OCI-LY7 (cell line): Measurements from ENCODE around the gene SHC2. TPM values are rescaled to one million over a fixed set of nuclear protein-coding genes. Genes with fewer than 3 reads are reported as not detected.
"Not testable (repeated sequence)": the region's sequence is repeated elsewhere in the genome, so short reads cannot be mapped to it uniquely, and the experiment has no call there.

Experiments
- BruUV-seq: library from RNA; stranded (reverse); fragments of 400-500 nt; replicated peaks from 2 replicates; lab custom pipeline; 2021; lab: Mats Ljungman, UMichigan
- CTCF ChIA-PET: fragments of 300-600 bp; sonication (Branson Sonifier 250); formaldehyde crosslinking; loops from one replicate; lab custom pipeline; 2022; ENCODE audit warnings: antibody characterized with exemption; ENCODE audit not compliant: unreplicated experiment; lab: Charles Lee
- POLR2A ChIA-PET: fragments of 300-600 bp; sonication (Branson Sonifier 250); formaldehyde crosslinking; loops from one replicate; lab custom pipeline; 2022; ENCODE audit warnings: antibody characterized with exemption; lab: Charles Lee
- DNase-seq: peaks from one replicate; pipeline ENCODE4 v3.0.0-alpha.2; 2015; ENCODE audit warnings: low spot score
- H2AFZ ChIP-seq: fragments of 200-600 bp; sonication (generic), shearing (Covaris generic); 2 replicates; pipeline ENCODE4 v1.6.1; 2014; ENCODE audit warnings: mild to moderate bottlenecking, antibody characterized with exemption, low read length, moderate library complexity
- H3K27ac ChIP-seq: fragments of 200-600 bp; sonication (generic); 2 replicates; pipeline ENCODE4 v1.5.1; 2014; ENCODE audit warnings: mixed run types, low read depth, mild to moderate bottlenecking, moderate library complexity, low read length, inconsistent platforms; ENCODE audit not compliant: poor library complexity, severe bottlenecking
- H3K36me3 ChIP-seq: fragments of 200-600 bp; sonication (generic); 2 replicates; pipeline ENCODE4 v1.6.1; 2014; ENCODE audit warnings: mild to moderate bottlenecking, antibody characterized with exemption, low read length, moderate library complexity, mixed read lengths; ENCODE audit not compliant: insufficient read depth
- H3K4me1 ChIP-seq: fragments of 200-600 bp; sonication (generic); 2 replicates; pipeline ENCODE4 v1.5.1; 2014; ENCODE audit warnings: mild to moderate bottlenecking, low read length; ENCODE audit not compliant: insufficient read depth, poor library complexity, severe bottlenecking
- H3K4me2 ChIP-seq: fragments of 200-600 bp; sonication (generic); 2 replicates; pipeline ENCODE4 v1.6.1; 2014; ENCODE audit warnings: mild to moderate bottlenecking, low read length
- H3K4me3 ChIP-seq: fragments of 200-600 bp; sonication (generic); 2 replicates; pipeline ENCODE4 v1.5.1; 2014; ENCODE audit warnings: mild to moderate bottlenecking, low read depth, low read length; ENCODE audit not compliant: poor library complexity, severe bottlenecking
- H3K79me2 ChIP-seq: fragments of 200-600 bp; sonication (generic); 2 replicates; pipeline ENCODE4 v1.6.1; 2016; ENCODE audit warnings: low read depth, mild to moderate bottlenecking, low read length, moderate library complexity, mixed read lengths; ENCODE audit not compliant: insufficient read depth
- H3K9me2 ChIP-seq: fragments of 200-600 bp; sonication (generic); 2 replicates; pipeline ENCODE4 v1.6.1; 2016; ENCODE audit warnings: mild to moderate bottlenecking, low read length, mixed read lengths; ENCODE audit not compliant: insufficient read depth
- H3K9me3 ChIP-seq: fragments of 200-600 bp; sonication (generic); 2 replicates; pipeline ENCODE4 v1.6.1; 2014; ENCODE audit warnings: mild to moderate bottlenecking, mixed run types, low read length, mixed read lengths
- H4K20me1 ChIP-seq: fragments of 200-600 bp; sonication (generic); 2 replicates; pipeline ENCODE4 v1.6.1; 2014; ENCODE audit warnings: mild to moderate bottlenecking, antibody characterized with exemption, low read length, moderate library complexity, mixed read lengths; ENCODE audit not compliant: insufficient read depth
- CTCF ChIP-seq: fragments of 200-600 bp; sonication (generic); conservative IDR thresholded peaks from 2 replicates; pipeline ENCODE4 v1.5.1; 2014; ENCODE audit warnings: mild to moderate bottlenecking, antibody characterized with exemption, low read length, moderate library complexity, mixed read lengths
- EZH2phosphoT487 ChIP-seq: fragments of 200-600 bp; sonication (generic); IDR thresholded peaks from 2 replicates; pipeline ENCODE4 v1.6.1; 2018; ENCODE audit warnings: low read depth, borderline replicate concordance, mild to moderate bottlenecking, mixed run types, antibody characterized with exemption, low read length, moderate library complexity, mixed read lengths
- intact Hi-C: fragments of 100-400 bp; cut with micrococcal nuclease; formaldehyde crosslinking; loops from one replicate; pipeline ENCODE4 v1.10.0; 2022; ENCODE audit not compliant: unreplicated experiment
- total RNA-seq, 2 experiments: library from RNA; depleted of rRNA in 1 of 2; stranded (reverse); fragments of >200 nt in 1 of 2; shearing (Covaris generic) in 1 of 2; gene quantifications; 2 replicates each; pipeline ENCODE4 v1.2.3, GENCODE V29; 2014 to 2022

Gene SHC2
- total RNA-seq, 2 experiments from 2014 or later, result 0.28 to 0.65 TPM

- BruUV-seq, result no TSS peak
- no peak for TF ChIP-seq CTCF
- no peak for TF ChIP-seq EZH2phosphoT487
- Histone ChIP-seq H3K27ac (no peak overlapping the region), H3K4me3 (no peak overlapping the region), H3K9me2 (no peaks in the 10 kb centered on the region), H4K20me1 (no peaks in the 10 kb centered on the region), H3K4me1 (peaks cover 4% of the 10 kb centered on the region), H3K4me2 (no peak overlapping the region), H3K9me3 (peaks cover 4% of the 10 kb centered on the region; the same call in 1 of the 2 replicates), H3K36me3 (no peaks in the 10 kb centered on the region), H2AFZ (no peak overlapping the region), H3K79me2 (no peaks in the 10 kb centered on the region)
- POLR2A ChIA-PET, result interaction anchor here (0.6 kb wide), 1 partner anchor 61 kb away, joined by 5 read pairs; no protein-coding TSS in a partner anchor
- intact Hi-C loops, result no loop called here
- CTCF ChIA-PET, result no interaction called here
- DNase-seq, result no peak
These were observed 22.7 kb upstream of the SHC2 start for GRCh38 chr19:483332-484072.

- H3K4me2 ChIP-seq, result no peak overlapping the region
- no peaks in the 10 kb centered on the region for H3K36me3 ChIP-seq
- ChIA-PET POLR2A (no interaction called here), CTCF (no interaction called here)
- no peak overlapping the region for H3K27ac ChIP-seq
- no peak for TF ChIP-seq EZH2phosphoT487
- no peak for TF ChIP-seq CTCF
- H3K79me2 ChIP-seq, result no peaks in the 10 kb centered on the region
- no peak overlapping the region for H3K4me3 ChIP-seq
- no peaks in the 10 kb centered on the region for H3K9me3 ChIP-seq
- BruUV-seq, result no TSS peak
- intact Hi-C loops, result no loop called here
- H3K4me1 ChIP-seq, result no peaks in the 10 kb centered on the region
- no peaks in the 10 kb centered on the region for H4K20me1 ChIP-seq
- DNase-seq, result no peak
- no peaks in the 10 kb centered on the region for H3K9me2 ChIP-seq
- H2AFZ ChIP-seq, result no peak overlapping the region
These were observed 21.6 kb upstream of the SHC2 start for GRCh38 chr19:482186-483041.

GRCh38 chr19:481100-481499 is 20.3 kb upstream of the SHC2 start:
- H3K9me2 ChIP-seq, H3K79me2 ChIP-seq, H3K9me3 ChIP-seq, H4K20me1 ChIP-seq, H3K27ac ChIP-seq, H3K36me3 ChIP-seq, POLR2A ChIA-PET, H2AFZ ChIP-seq, CTCF ChIA-PET, BruUV-seq, DNase-seq, intact Hi-C loops, H3K4me3 ChIP-seq, H3K4me2 ChIP-seq, H3K4me1 ChIP-seq: not testable (repeated sequence)
